NT2/D1 (cell line): ENCODE measurements around the gene CKAP5.

ENCODE experiments used
- DNase-seq: peaks from one replicate; pipeline ENCODE4 v3.0.0-alpha.2; 2011; ENCODE audit warnings: low read depth, low spot score
- H3K27me3 ChIP-seq: 2 replicates; pipeline ENCODE4 v1.6.0; 2011; ENCODE audit warnings: mild to moderate bottlenecking; ENCODE audit not compliant: insufficient read length, insufficient read depth
- H3K36me3 ChIP-seq: 2 replicates; pipeline ENCODE4 v1.6.1; 2011; ENCODE audit warnings: mild to moderate bottlenecking, low read length, mixed read lengths; ENCODE audit not compliant: insufficient read depth, insufficient read length
- H3K4me1 ChIP-seq: 2 replicates; pipeline ENCODE4 v1.5.1; 2011; ENCODE audit not compliant: insufficient read depth, insufficient read length
- H3K4me3 ChIP-seq: 2 replicates; pipeline ENCODE4 v1.5.1; 2011; ENCODE audit warnings: low read depth; ENCODE audit not compliant: insufficient read length
- H3K9ac ChIP-seq: 2 replicates; pipeline ENCODE4 v1.6.0; 2011; ENCODE audit warnings: low read depth; ENCODE audit not compliant: insufficient read length
- H3K9me3 ChIP-seq: 2 replicates; pipeline ENCODE4 v1.5.1; 2011; ENCODE audit warnings: mild to moderate bottlenecking, low read length; ENCODE audit not compliant: insufficient read depth
- SUZ12 ChIP-seq: IDR thresholded peaks from 2 replicates; pipeline ENCODE4 v1.6.1; 2011; ENCODE audit not compliant: insufficient read length, insufficient read depth; ENCODE audit errors: extremely low read depth
- YY1 ChIP-seq: IDR thresholded peaks from 2 replicates; pipeline ENCODE4 v1.6.1; 2011; ENCODE audit not compliant: insufficient read length, insufficient read depth
- ZNF274 ChIP-seq: IDR thresholded peaks from 2 replicates; pipeline ENCODE4 v1.6.1; 2011; ENCODE audit warnings: mild to moderate bottlenecking, low read depth, low read length

CKAP5 gene

DNA sequence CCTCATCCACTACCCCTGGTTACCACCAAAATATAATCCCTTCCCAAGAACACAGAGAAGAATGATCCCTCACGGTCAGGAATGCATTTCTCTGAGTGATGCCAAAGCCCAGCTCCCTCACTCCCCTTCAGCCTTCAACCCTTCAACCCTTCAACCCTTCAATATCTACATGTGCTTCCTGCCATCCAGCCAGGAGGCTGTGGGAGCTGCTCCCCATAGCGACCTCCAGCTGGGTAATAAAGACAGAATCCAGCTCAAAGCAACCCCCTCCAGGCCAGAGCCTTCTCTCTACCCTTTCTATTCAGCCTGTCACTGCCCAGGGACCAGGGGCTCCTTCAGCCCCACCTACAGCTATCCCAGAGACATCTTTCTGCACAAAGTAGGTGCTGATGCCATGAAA, 148.4 kb downstream of the CKAP5 start:
- Histone ChIP-seq H3K9me3 (no peaks in the 10 kb centered on the region), H3K27me3 (no peaks in the 10 kb centered on the region), H3K36me3 (peaks cover 47% of the 10 kb centered on the region), H3K9ac (no peak overlapping the region), H3K4me1 (peaks cover 11% of the 10 kb centered on the region), H3K4me3 (no peak overlapping the region)
- DNase-seq: no peak
- TF ChIP-seq YY1 (no peak), SUZ12 (no peak), ZNF274 (no peak)

GRCh38 chr11:46697303-46697702, 148.8 kb downstream of the CKAP5 start:
- Histone ChIP-seq H3K9ac (no peak overlapping the region), H3K4me1 (peaks cover 11% of the 10 kb centered on the region), H3K36me3 (peaks cover 45% of the 10 kb centered on the region), H3K4me3 (no peak overlapping the region), H3K27me3 (no peaks in the 10 kb centered on the region), H3K9me3 (no peaks in the 10 kb centered on the region)
- no peak for DNase-seq
- no peak for TF ChIP-seq ZNF274
- no peak for TF ChIP-seq SUZ12
- no peak for TF ChIP-seq YY1

GRCh38 chr11:46696212-46696558, 149.9 kb downstream of the CKAP5 start:
- peaks cover 44% of the 10 kb centered on the region for H3K36me3 ChIP-seq
- H3K9me3 ChIP-seq: no peaks in the 10 kb centered on the region
- DNase-seq: no peak
- H3K9ac ChIP-seq: no peak overlapping the region
- H3K4me3 ChIP-seq: no peak overlapping the region
- TF ChIP-seq SUZ12 (no peak), YY1 (no peak)
- peaks cover 11% of the 10 kb centered on the region for H3K4me1 ChIP-seq
- H3K27me3 ChIP-seq: no peaks in the 10 kb centered on the region

DNA sequence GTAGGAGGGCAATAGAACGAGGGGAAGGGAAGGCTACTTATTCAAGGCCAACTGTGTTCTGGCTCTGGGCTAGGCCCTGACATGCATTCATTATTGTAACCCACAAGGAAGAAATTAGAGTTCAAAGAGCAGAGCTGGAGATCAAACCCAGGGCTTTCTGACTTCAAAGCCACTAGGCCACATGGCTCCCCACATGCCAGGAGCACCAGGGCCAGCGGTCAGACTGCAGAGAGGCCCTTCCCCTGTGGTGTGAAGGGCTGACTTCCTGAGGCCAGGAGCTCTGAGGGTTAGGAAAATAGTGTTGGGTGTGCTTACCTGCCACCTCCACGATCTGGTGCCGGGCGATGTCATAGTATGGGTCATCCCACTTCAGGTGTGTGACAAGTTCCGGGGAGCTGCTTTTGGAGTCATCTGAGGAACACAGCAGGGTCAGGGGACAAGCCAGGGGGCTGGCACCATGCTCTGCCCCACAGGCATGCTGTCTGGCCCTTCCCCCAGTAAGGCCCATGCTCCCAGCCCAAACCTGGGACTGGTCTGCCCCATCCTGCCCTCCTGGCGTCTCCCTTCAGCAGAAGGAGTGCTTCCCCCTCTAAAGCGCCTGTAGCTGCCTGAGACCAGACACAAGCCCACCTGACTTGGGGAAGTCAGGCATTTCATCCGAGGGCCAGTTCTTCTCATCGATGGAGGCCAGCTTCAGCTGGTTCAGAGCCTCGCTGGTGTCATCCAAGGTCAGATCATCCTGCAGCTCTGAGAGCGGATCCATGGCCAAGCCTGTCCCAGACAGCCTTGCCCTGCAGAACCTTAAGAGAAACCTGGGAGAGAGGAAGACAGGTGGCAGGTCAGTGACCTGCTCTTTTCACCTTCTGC, 150.5 kb downstream of the CKAP5 start:
- H3K4me3 ChIP-seq: no peak overlapping the region
- no peaks in the 10 kb centered on the region for H3K9me3 ChIP-seq
- no peak for TF ChIP-seq ZNF274
- no peak for TF ChIP-seq YY1
- no peak for TF ChIP-seq SUZ12
- peaks cover 50% of the 10 kb centered on the region for H3K36me3 ChIP-seq
- peaks cover 11% of the 10 kb centered on the region for H3K4me1 ChIP-seq
- H3K27me3 ChIP-seq: no peaks in the 10 kb centered on the region
- no peak for DNase-seq
- no peak overlapping the region for H3K9ac ChIP-seq

DNA sequence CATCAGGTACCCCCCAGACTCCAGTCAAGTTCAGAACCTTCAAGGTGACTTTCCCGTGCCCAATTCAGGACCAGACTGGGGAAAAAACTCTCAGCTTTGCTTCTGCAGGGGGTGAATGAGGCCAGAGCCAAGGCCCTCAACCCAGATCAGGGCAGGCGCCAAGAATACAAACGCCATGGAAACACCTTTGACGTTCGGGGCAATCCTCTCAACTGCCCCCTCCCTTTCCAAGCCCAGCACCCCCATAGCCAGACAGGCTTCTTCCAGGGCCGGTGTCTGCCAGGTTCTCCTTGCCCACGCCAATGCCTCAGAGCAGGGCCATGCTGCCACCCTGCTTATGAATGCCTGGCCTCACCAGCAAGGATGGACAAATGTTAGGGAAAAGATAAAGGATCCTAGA, 151.5 kb downstream of the CKAP5 start:
- Histone ChIP-seq H3K9me3 (no peaks in the 10 kb centered on the region), H3K27me3 (no peaks in the 10 kb centered on the region), H3K4me1 (peaks cover 11% of the 10 kb centered on the region), H3K9ac (no peak overlapping the region), H3K4me3 (no peak overlapping the region), H3K36me3 (peaks cover 55% of the 10 kb centered on the region)
- no peak for DNase-seq
- TF ChIP-seq YY1 (no peak), SUZ12 (no peak), ZNF274 (no peak)

DNA sequence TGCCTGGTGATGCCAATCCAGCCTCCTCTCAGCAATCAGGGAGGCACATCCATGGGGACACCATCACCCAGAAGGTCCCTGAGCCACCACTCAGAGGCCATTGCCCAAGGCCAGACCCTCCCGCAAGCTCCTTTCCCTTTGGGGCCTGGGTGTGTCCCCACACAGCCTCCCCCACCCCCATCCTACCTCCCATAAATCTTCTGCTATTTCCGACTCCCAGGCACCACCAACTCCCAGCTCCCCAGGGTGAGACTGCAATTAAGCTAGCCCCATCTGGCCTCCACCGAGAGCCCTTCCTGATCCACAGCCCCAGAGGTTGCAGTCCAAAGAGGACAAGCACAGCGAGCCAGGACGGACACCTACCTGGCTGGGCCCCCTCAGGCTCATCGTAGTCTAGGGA, 152.0 kb downstream of the CKAP5 start:
- H3K27me3 ChIP-seq: no peaks in the 10 kb centered on the region
- H3K4me1 ChIP-seq: peaks cover 11% of the 10 kb centered on the region
- H3K9me3 ChIP-seq: no peaks in the 10 kb centered on the region
- no peak overlapping the region for H3K4me3 ChIP-seq
- DNase-seq: no peak
- TF ChIP-seq YY1 (no peak), SUZ12 (no peak), ZNF274 (no peak)
- peaks cover 58% of the 10 kb centered on the region for H3K36me3 ChIP-seq
- no peak overlapping the region for H3K9ac ChIP-seq

GRCh38 chr11:46693597-46694012, 152.5 kb downstream of the CKAP5 start:
- no peak for DNase-seq
- Histone ChIP-seq H3K36me3 (peaks cover 59% of the 10 kb centered on the region), H3K9me3 (no peaks in the 10 kb centered on the region), H3K27me3 (no peaks in the 10 kb centered on the region), H3K4me3 (no peak overlapping the region), H3K9ac (no peak overlapping the region), H3K4me1 (peaks cover 11% of the 10 kb centered on the region)
- TF ChIP-seq SUZ12: no peak
- no peak for TF ChIP-seq YY1
- TF ChIP-seq ZNF274: no peak
